Activated T-helper 1 cell treated with anti-CD3 and anti-CD28 coated beads, Interleukin-12 subunit alpha, Interleukin-12 subunit beta, Interleukin-2, Interleukin-4 antibody, amounts not matched to agents 30 ng/mL and 10 ng/mL and 1 ng/mL, durations not matched to agents 14 hours and 24 hours and 36 hours (primary cell): ENCODE measurements around the gene RPP25. TPM values are rescaled to one million over a fixed set of nuclear protein-coding genes. Genes with fewer than 3 reads are reported as not detected.

Experiments used
- DNase-seq: peaks from one replicate; pipeline ENCODE4 v3.0.0; 2021; ENCODE audit warnings: low spot score
- H3K27ac Mint-ChIP-seq: one replicate; pipeline ENCODE4 v1.8.0; 2021; ENCODE audit warnings: mild to moderate bottlenecking, mixed read lengths
- H3K27me3 Mint-ChIP-seq: one replicate; pipeline ENCODE4 v1.8.0; 2022; ENCODE audit warnings: mild to moderate bottlenecking, moderate library complexity, mixed read lengths; ENCODE audit not compliant: insufficient read depth
- H3K36me3 Mint-ChIP-seq: one replicate; pipeline ENCODE4 v1.8.0; 2021; ENCODE audit warnings: low read depth, mixed read lengths
- H3K4me1 Mint-ChIP-seq: one replicate; pipeline ENCODE4 v1.8.0; 2021; ENCODE audit warnings: low read depth, mixed read lengths
- H3K4me3 Mint-ChIP-seq: one replicate; pipeline ENCODE4 v1.8.0; 2021; ENCODE audit warnings: mild to moderate bottlenecking, moderate library complexity, mixed read lengths
- H3K9me3 Mint-ChIP-seq: one replicate; pipeline ENCODE4 v1.8.0; 2021; ENCODE audit warnings: mixed read lengths
- intact Hi-C: fragments of 100-400 bp; cut with micrococcal nuclease; formaldehyde crosslinking; loops from one replicate; pipeline ENCODE4 v1.15.1; 2024
- total RNA-seq: library from RNA; stranded (reverse); gene quantifications from 2 replicates; pipeline ENCODE4 v1.2.3, GENCODE V29; 2022

The RPP25 gene
- total RNA-seq, 1 donor from 2014 or later, result 15.3 TPM

DNA sequence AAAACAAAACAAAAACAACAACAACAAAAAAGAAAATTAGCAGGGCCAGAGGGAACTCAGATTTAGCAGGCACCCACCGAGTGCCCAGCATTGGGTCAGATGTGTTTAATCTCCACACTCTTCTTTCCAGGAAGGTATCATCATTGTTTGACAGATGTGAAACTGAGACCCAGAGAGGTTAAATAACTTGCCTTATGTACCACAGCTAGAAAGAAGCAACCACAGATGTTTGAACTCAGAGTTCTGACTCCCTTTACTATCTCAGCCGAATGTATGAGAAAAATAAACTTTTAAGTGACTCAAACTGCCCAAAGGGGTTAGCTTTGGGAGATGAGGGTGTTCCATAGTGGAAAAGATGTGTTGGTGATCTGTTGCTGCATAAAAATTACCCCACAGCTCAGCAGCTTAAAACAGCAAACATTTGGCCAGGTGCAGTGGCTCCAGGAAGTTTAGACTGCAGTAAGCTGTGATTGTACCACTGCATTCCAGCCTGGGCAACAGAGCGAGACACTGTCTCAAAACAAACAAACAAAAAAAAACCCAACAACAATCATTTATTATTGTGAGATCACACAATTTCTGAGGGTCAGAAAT is 4.5 kb upstream of the RPP25 start:
- Mint-ChIP-seq H3K9me3 (no peaks in the 10 kb centered on the region), H3K27me3 (peaks cover 46% of the 10 kb centered on the region), H3K4me1 (peaks cover 27% of the 10 kb centered on the region), H3K4me3 (no peak overlapping the region), H3K27ac (peak overlapping the region; percentile 65), H3K36me3 (no peaks in the 10 kb centered on the region)
- no peak for DNase-seq
- intact Hi-C loops, result loop anchor here (1.0 kb wide), 1 partner anchor 23 kb away; no protein-coding TSS in a partner anchor

DNA sequence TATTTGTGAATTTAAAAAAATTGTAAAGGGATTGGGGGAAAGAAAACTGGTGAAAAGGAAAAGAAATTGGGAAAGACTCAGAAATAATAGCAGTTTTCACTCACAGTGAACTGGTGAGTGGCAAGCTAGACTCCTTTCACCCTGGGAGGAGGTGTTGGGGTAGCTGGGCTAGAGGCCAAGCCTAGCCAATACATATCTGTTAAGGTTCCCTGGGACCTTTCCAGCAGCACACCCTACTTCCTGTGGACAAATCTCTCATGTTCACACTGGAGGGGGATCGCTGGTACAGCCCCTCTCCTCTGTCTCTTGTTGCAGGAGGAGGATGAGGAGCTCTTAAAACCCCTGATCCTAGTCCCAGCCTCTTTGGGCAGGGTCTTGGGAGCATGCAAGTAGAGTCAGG is 3.7 kb upstream of the RPP25 start:
- Mint-ChIP-seq H3K27me3 (peaks cover 51% of the 10 kb centered on the region), H3K36me3 (peaks cover 2% of the 10 kb centered on the region), H3K27ac (peak overlapping the region; percentile 23), H3K4me1 (peaks cover 31% of the 10 kb centered on the region), H3K9me3 (no peaks in the 10 kb centered on the region), H3K4me3 (no peak overlapping the region)
- DNase-seq, result no peak
- intact Hi-C loops, result no loop called here

DNA sequence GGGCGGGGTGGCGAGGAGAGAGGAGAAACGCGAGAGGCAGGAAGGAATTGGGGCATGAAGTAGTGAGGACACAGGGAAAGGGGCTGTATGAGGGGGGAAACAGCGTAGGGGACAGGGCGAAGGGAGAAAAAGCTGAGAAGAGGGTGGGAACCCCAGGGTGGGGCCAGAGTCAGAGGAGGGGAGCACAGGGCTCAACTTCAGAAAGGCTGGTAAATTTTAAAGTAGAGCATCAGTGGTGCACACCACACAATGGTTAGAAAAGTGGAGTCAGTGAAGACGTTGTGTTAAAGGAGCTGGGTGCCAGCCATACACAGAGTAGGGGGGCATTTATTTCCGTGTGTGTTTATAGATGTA is 3.0 kb upstream of the RPP25 start:
- Mint-ChIP-seq H3K4me3 (no peak overlapping the region), H3K27me3 (peaks cover 52% of the 10 kb centered on the region), H3K27ac (no peak overlapping the region), H3K4me1 (peaks cover 36% of the 10 kb centered on the region), H3K9me3 (no peaks in the 10 kb centered on the region), H3K36me3 (peaks cover 2% of the 10 kb centered on the region)
- DNase-seq, result no peak
- intact Hi-C loops, result no loop called here

DNA sequence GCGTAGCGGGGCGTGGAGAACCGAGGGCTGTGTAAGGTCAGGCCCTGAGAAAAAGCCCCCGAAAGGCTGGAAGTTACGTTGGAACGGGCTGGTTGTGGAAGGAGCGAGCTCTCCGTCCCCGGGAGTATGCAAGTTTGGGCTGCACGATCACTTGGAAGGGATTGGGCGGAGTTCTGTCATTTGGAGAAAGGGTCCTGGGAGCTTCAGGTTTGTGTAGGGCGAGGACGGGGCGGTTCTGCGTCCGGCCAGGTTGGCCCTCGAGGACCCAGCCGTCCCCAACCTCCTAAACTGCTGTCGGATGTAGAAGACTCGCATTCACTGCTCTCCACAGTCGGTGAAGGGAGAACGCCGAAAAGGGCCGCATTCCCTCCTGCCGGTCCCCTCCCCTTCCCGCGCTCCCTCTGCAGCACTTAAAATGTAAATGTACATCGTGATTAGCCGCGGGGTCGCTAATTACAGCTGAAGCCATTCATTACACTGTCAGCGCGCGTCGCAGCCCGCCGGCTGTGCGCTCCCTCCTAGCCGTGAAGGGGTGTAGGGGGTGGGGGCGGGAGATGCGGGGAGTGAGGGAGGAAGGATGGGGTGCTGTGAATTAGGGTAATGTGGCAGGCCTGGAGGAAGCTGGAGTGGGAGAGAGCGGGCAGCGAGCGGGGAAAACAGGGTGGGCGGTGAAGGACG is 2.5 kb upstream of the RPP25 start:
- no peak for DNase-seq
- H3K27me3 Mint-ChIP-seq, result peaks cover 52% of the 10 kb centered on the region
- H3K4me3 Mint-ChIP-seq, result peak overlapping the region; percentile 53
- peaks cover 36% of the 10 kb centered on the region for H3K4me1 Mint-ChIP-seq
- no peaks in the 10 kb centered on the region for H3K9me3 Mint-ChIP-seq
- peak overlapping the region; percentile 29 for H3K27ac Mint-ChIP-seq
- intact Hi-C loops, result no loop called here
- peaks cover 2% of the 10 kb centered on the region for H3K36me3 Mint-ChIP-seq

DNA sequence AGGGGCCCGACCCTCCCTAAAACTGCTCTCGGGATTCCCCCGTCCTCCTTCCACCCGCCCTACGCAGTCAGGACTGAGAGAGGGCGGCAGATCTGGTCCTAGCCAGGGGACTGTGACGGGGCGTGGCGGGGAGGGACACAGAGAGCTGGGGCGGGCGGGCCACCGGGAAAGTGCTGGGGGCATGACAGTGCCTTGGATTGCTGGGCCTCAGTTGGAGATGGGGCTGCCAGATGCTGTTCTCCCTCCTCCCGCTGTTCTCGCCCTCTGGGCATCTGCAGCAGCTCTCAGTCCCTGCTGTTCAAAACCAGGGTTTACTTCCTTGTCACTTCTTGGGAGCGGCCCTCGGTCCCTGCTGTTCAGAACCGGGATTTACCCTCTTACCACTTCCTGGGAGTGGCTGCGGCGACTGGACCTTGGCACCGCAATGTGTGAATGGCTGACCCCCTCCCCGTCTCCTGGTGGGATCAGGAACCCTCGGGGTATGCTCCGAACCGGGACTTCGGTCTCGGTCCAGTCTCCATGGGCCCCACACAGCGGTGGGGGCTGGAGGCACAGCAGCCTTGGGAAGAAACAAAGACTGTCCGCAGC is 1.8 kb upstream of the RPP25 start:
- no peak for DNase-seq
- H3K4me3 Mint-ChIP-seq, result no peak overlapping the region
- H3K36me3 Mint-ChIP-seq, result peaks cover 2% of the 10 kb centered on the region
- peaks cover 52% of the 10 kb centered on the region for H3K27me3 Mint-ChIP-seq
- peaks cover 36% of the 10 kb centered on the region for H3K4me1 Mint-ChIP-seq
- H3K27ac Mint-ChIP-seq, result no peak overlapping the region
- no peaks in the 10 kb centered on the region for H3K9me3 Mint-ChIP-seq
- intact Hi-C loops, result no loop called here

DNA sequence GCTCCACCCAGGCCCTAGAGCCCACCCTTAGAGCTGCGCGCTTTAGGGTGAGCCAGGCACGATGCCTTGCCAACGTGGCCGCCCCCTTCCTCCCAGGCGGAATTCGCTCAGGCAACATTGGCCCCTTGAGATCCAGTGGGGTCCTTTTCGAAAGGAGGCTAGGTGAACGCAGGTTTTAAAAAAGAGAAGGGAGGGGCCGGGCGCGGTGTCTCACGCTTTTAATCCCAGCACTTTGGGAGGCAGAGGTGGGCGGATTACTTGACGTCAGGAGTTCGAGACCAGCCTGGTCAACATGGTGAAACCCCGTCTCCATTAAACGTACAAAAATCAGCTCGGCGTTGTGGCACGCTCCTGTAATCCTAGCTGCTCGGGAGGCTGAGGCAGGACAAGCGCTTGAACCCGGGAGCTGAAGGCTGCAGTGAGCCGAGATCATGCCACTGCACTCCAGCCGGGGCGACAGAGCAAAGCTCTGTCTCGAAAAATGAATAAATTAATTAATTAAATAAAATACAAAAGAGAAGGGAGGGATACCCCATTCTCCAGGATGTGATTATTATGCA is 984 bp upstream of the RPP25 start:
- Mint-ChIP-seq H3K4me1 (peaks cover 36% of the 10 kb centered on the region), H3K4me3 (peak overlapping the region; percentile 30), H3K27ac (peak overlapping the region; percentile 52), H3K27me3 (peaks cover 46% of the 10 kb centered on the region), H3K9me3 (no peaks in the 10 kb centered on the region), H3K36me3 (peaks cover 2% of the 10 kb centered on the region)
- intact Hi-C loops, result no loop called here
- DNase-seq, result no peak

DNA sequence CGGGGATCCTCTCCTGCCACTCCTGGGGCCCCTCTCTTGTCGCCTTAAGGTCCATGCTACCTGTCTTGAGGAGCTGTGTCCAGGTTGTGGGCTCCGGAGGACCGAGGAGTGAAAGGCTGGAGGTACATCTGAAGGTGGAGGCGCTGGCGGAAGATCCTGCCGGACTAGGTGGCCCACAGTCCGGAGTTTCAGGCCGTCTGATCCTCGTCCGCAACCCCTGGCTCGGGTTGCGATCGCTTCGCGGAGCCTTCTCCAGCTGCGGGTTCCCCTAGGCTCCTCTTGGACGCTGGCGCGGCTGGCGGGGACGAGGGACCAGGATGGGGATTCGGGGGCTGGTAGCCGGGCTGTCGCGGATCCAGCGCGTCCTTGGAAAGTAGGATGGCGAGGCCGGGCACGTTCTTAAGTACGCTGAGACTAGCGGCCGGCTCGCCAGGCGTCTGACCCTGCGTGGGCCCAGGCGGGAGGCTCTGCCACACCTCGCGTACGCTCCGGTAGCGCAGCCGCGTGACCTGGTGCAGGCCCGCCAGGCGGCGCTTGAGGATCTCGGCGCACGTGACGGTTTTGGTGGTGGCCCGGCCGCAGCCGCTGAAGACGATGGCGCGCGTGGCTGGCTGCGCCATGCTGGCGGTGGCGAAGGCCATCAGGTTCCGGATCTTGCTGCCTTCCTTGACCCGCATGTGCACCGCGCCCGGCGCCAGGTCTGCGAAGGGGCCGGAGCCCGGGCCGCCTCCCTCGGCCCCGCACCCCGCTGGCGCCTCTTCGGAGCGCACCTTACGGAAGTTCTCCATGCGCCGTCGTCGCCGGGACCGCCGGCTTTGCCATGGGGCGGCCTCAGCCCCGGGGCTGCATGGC is 550 bp downstream of the RPP25 start:
- intact Hi-C loops, result loop anchor here (1.0 kb wide), 5 partner anchors 18 to 249 kb away; partner anchors contain the start of genes COX5A, PPCDC and SCAMP5
- H3K4me3 Mint-ChIP-seq, result peak overlapping the region; percentile 64
- H3K9me3 Mint-ChIP-seq, result no peaks in the 10 kb centered on the region
- peaks cover 2% of the 10 kb centered on the region for H3K36me3 Mint-ChIP-seq
- H3K27ac Mint-ChIP-seq, result no peak overlapping the region
- peaks cover 29% of the 10 kb centered on the region for H3K4me1 Mint-ChIP-seq
- H3K27me3 Mint-ChIP-seq, result peaks cover 41% of the 10 kb centered on the region
- DNase-seq, result peak; percentile 54

DNA sequence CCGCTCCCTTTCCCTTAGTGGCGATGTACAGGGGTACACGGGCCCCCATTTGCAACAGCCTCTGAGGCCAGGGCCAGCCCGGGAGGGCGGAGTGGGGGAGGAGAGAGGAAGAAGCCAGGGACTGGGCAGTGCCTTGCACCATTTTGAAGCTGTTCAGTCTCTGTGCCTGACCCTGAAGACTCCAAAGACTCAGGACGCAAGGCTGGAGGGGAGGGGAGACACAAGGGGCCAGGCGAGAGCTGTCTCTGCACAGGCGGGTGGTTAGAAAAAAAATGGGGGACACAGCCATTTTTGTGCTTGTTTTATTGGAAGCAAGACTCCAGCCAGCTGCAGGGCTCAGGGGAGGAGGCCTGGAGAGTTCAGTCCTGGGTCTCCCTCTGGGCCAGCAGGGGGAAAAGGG is 1.6 kb downstream of the RPP25 start:
- Mint-ChIP-seq H3K9me3 (no peaks in the 10 kb centered on the region), H3K27me3 (peaks cover 32% of the 10 kb centered on the region)

DNA sequence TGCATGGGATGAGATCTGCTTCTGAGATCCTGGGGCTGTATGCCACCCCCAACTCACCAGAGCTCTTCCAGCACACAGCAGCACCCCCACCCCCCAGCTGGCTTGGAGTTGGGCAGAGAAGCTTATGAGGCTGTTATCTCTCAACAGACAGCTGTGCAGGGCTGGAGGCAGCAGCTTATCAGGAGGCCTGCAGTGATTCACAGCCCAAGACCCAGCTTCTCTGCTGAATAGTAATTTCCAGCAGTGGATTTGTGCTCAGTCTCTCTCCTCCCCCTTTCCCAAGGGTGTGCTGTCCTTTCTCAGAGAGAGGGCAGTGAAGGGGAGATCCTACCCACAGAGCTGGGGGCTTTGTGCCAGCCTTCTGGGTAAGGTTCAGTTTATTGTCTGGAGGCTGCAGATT is 2.1 kb downstream of the RPP25 start:
- Mint-ChIP-seq H3K27ac (no peak overlapping the region), H3K27me3 (peaks cover 27% of the 10 kb centered on the region), H3K4me3 (peak overlapping the region; percentile 64), H3K36me3 (peaks cover 2% of the 10 kb centered on the region), H3K9me3 (no peaks in the 10 kb centered on the region), H3K4me1 (peaks cover 24% of the 10 kb centered on the region)
- intact Hi-C loops, result loop anchor here (5.0 kb wide), 1 partner anchor 582 kb away; no protein-coding TSS in a partner anchor
- DNase-seq, result no peak

More for the DNA sequence above, 1.6 kb downstream of the RPP25 start:
- intact Hi-C loops, result no loop called here
- peaks cover 25% of the 10 kb centered on the region for H3K4me1 Mint-ChIP-seq
- peak overlapping the region; percentile 64 for H3K4me3 Mint-ChIP-seq
- no peak overlapping the region for H3K27ac Mint-ChIP-seq
- H3K36me3 Mint-ChIP-seq, result peaks cover 2% of the 10 kb centered on the region
- no peak for DNase-seq

DNA sequence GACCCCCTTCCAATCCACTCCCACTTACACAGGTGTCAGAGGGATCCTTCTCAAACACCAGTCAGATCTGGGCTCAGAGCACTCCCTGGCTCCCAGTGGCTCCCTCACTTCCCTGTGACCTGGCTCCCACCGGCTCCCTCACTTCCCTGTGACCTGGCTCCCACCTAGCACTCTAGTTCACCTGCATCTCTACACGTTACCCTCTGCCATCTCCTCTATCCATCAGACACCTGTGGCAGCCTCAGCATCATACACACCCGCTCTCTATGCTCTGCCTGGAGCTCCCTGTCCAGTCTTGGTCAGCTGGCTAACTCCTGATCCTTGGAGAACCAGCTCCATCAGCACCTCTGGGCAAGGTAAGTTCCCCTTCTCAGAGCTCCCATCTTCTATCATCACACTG is 5.6 kb downstream of the RPP25 start:
- H3K4me3 Mint-ChIP-seq, result no peak overlapping the region
- peaks cover 14% of the 10 kb centered on the region for H3K4me1 Mint-ChIP-seq
- H3K9me3 Mint-ChIP-seq, result no peaks in the 10 kb centered on the region
- H3K36me3 Mint-ChIP-seq, result peaks cover 2% of the 10 kb centered on the region
- no peak overlapping the region for H3K27ac Mint-ChIP-seq
- intact Hi-C loops, result loop anchor here (2.0 to 5.0 kb wide), 2 partner anchors 44 to 579 kb away; partner anchors contain the start of gene FAM219B
- no peak for DNase-seq
- H3K27me3 Mint-ChIP-seq, result peaks cover 6% of the 10 kb centered on the region

DNA sequence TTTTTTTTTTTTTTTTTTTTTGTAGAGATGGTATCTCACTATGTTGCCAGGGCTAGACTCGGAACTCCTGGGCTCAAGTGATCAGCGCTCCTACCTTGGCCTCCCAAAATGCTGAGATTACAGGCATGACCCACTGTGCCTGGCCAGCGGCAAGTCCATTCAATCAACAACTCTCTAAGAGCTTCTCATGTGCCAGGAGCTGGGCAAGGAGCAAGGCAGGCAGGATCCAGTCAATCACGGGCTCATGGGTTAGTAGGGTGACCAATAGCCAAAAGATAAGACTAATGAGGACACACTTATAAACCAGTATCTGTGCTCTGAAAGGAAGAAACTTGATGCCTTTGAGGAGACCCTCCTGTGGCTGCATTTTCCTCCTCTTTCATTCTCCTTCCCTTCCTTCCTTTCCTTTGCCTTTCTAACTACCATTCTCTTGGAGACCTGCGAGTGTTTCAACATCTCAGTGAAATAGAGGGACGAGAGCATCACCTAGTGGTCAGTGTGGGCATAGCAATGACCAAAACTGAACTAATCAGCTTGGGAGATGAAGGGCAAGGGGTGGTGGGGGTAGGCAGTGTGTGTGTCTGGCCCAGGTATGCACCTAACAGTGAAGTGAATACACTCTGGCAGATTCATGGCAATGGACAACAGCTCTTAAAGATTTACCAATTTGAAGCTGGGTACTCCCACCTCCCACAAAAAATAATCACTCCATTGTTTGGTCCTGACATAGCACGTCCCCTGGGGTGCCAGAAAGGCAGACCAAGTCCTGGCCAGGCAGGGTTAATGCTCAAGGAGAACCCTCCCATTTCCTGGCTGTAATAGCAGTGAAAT is 6.3 kb downstream of the RPP25 start:
- intact Hi-C loops, result loop anchor here (1.0 to 5.0 kb wide), 7 partner anchors 43 to 578 kb away; partner anchors contain the start of gene FAM219B
- peak; percentile 71 for DNase-seq

More for the DNA sequence above, 6.3 kb downstream of the RPP25 start:
- Mint-ChIP-seq H3K4me1 (peaks cover 11% of the 10 kb centered on the region), H3K36me3 (no peaks in the 10 kb centered on the region), H3K4me3 (no peak overlapping the region), H3K9me3 (no peaks in the 10 kb centered on the region), H3K27ac (no peak overlapping the region), H3K27me3 (peaks cover 1% of the 10 kb centered on the region)
